Activated naive CD4-positive, alpha-beta T cell treated with anti-CD3 and anti-CD28 coated beads, Interleukin-2, amount 50 U/mL, for 24 hours (primary cell): Measurements from ENCODE around the gene CDC42SE2.
"Not testable (repeated sequence)": the region's sequence is repeated elsewhere in the genome, so short reads cannot be mapped to it uniquely, and the experiment has no call there.

ENCODE experiments used
- H3K27ac Mint-ChIP-seq: one replicate; pipeline ENCODE4 v1.8.0; 2021; ENCODE audit warnings: mild to moderate bottlenecking, mixed read lengths
- H3K27me3 Mint-ChIP-seq: one replicate; pipeline ENCODE4 v1.8.0; 2021; ENCODE audit warnings: mixed read lengths
- H3K36me3 Mint-ChIP-seq: one replicate; pipeline ENCODE4 v1.8.0; 2021; ENCODE audit warnings: mixed read lengths
- H3K4me1 Mint-ChIP-seq: one replicate; pipeline ENCODE4 v1.8.0; 2021; ENCODE audit warnings: mixed read lengths
- H3K4me3 Mint-ChIP-seq: one replicate; pipeline ENCODE4 v1.8.0; 2021; ENCODE audit warnings: mild to moderate bottlenecking, mixed read lengths
- H3K9me3 Mint-ChIP-seq: one replicate; pipeline ENCODE4 v1.8.0; 2021; ENCODE audit warnings: mixed read lengths

The CDC42SE2 gene

GRCh38 chr5:131377785-131378325 lies 114.0 kb downstream of the CDC42SE2 start:
- Mint-ChIP-seq H3K4me3 (peak overlapping the region; percentile 53), H3K27ac (peak overlapping the region; percentile 98), H3K4me1 (peaks cover 90% of the 10 kb centered on the region), H3K9me3 (peaks cover 5% of the 10 kb centered on the region), H3K36me3 (peaks cover 25% of the 10 kb centered on the region), H3K27me3 (no peaks in the 10 kb centered on the region)

- peaks cover 18% of the 10 kb centered on the region for H3K36me3 Mint-ChIP-seq
- peak overlapping the region; percentile 100 for H3K27ac Mint-ChIP-seq
- no peaks in the 10 kb centered on the region for H3K27me3 Mint-ChIP-seq
- peak overlapping the region; percentile 67 for H3K4me3 Mint-ChIP-seq
- peaks cover 5% of the 10 kb centered on the region for H3K9me3 Mint-ChIP-seq
- peaks cover 90% of the 10 kb centered on the region for H3K4me1 Mint-ChIP-seq
These were observed 115.1 kb downstream of the CDC42SE2 start for GRCh38 chr5:131378721-131379541.

- peaks cover 93% of the 10 kb centered on the region for H3K4me1 Mint-ChIP-seq
- peaks cover 5% of the 10 kb centered on the region for H3K9me3 Mint-ChIP-seq
- H3K4me3 Mint-ChIP-seq = peak overlapping the region; percentile 55
- no peaks in the 10 kb centered on the region for H3K27me3 Mint-ChIP-seq
- peak overlapping the region; percentile 100 for H3K27ac Mint-ChIP-seq
- peaks cover 17% of the 10 kb centered on the region for H3K36me3 Mint-ChIP-seq
These were observed 115.9 kb downstream of the CDC42SE2 start for GRCh38 chr5:131379723-131380122.

GRCh38 chr5:131380238-131380637 lies 116.4 kb downstream of the CDC42SE2 start:
- not testable (repeated sequence) for H3K9me3 Mint-ChIP-seq, H3K27me3 Mint-ChIP-seq
- Mint-ChIP-seq H3K36me3 (peaks cover 21% of the 10 kb centered on the region), H3K4me1 (peaks cover 93% of the 10 kb centered on the region), H3K4me3 (peak overlapping the region; percentile 42), H3K27ac (peak overlapping the region; percentile 100)

GRCh38 chr5:131381021-131381420 lies 117.2 kb downstream of the CDC42SE2 start:
- Mint-ChIP-seq H3K4me1 (peaks cover 93% of the 10 kb centered on the region), H3K36me3 (peaks cover 23% of the 10 kb centered on the region), H3K9me3 (peaks cover 5% of the 10 kb centered on the region), H3K4me3 (peak overlapping the region; percentile 66), H3K27me3 (no peaks in the 10 kb centered on the region), H3K27ac (peak overlapping the region; percentile 100)

GRCh38 chr5:131381777-131382176 lies 117.9 kb downstream of the CDC42SE2 start:
- peaks cover 95% of the 10 kb centered on the region for H3K4me1 Mint-ChIP-seq
- peak overlapping the region; percentile 76 for H3K4me3 Mint-ChIP-seq
- H3K9me3 Mint-ChIP-seq = peaks cover 5% of the 10 kb centered on the region
- H3K36me3 Mint-ChIP-seq = peaks cover 21% of the 10 kb centered on the region
- peak overlapping the region; percentile 100 for H3K27ac Mint-ChIP-seq
- H3K27me3 Mint-ChIP-seq = no peaks in the 10 kb centered on the region

GRCh38 chr5:131382407-131383395 lies 118.8 kb downstream of the CDC42SE2 start:
- peaks cover 22% of the 10 kb centered on the region for H3K36me3 Mint-ChIP-seq
- peaks cover 93% of the 10 kb centered on the region for H3K4me1 Mint-ChIP-seq
- H3K27ac Mint-ChIP-seq = peak overlapping the region; percentile 100
- peaks cover 5% of the 10 kb centered on the region for H3K9me3 Mint-ChIP-seq
- H3K27me3 Mint-ChIP-seq = no peaks in the 10 kb centered on the region
- peak overlapping the region; percentile 76 for H3K4me3 Mint-ChIP-seq

GRCh38 chr5:131384173-131384572 lies 120.3 kb downstream of the CDC42SE2 start:
- Mint-ChIP-seq H3K4me3 (peak overlapping the region; percentile 63), H3K27ac (peak overlapping the region; percentile 100), H3K9me3 (peaks cover 5% of the 10 kb centered on the region), H3K36me3 (peaks cover 22% of the 10 kb centered on the region), H3K4me1 (peaks cover 90% of the 10 kb centered on the region), H3K27me3 (no peaks in the 10 kb centered on the region)

GRCh38 chr5:131384616-131385214 lies 120.9 kb downstream of the CDC42SE2 start:
- Mint-ChIP-seq H3K36me3 (peaks cover 23% of the 10 kb centered on the region), H3K27me3 (no peaks in the 10 kb centered on the region), H3K4me1 (peaks cover 89% of the 10 kb centered on the region), H3K4me3 (peak overlapping the region; percentile 59), H3K27ac (peak overlapping the region; percentile 100), H3K9me3 (peaks cover 5% of the 10 kb centered on the region)

GRCh38 chr5:131386124-131386523 lies 122.3 kb downstream of the CDC42SE2 start:
- Mint-ChIP-seq H3K36me3 (peaks cover 25% of the 10 kb centered on the region), H3K4me1 (peaks cover 89% of the 10 kb centered on the region), H3K9me3 (no peaks in the 10 kb centered on the region), H3K27ac (peak overlapping the region; percentile 100), H3K4me3 (no peak overlapping the region), H3K27me3 (no peaks in the 10 kb centered on the region)

GRCh38 chr5:131386779-131387178 lies 122.9 kb downstream of the CDC42SE2 start:
- peaks cover 85% of the 10 kb centered on the region for H3K4me1 Mint-ChIP-seq
- H3K9me3 Mint-ChIP-seq = no peaks in the 10 kb centered on the region
- H3K27ac Mint-ChIP-seq = peak overlapping the region; percentile 100
- no peak overlapping the region for H3K4me3 Mint-ChIP-seq
- H3K27me3 Mint-ChIP-seq = no peaks in the 10 kb centered on the region
- peaks cover 25% of the 10 kb centered on the region for H3K36me3 Mint-ChIP-seq

- Mint-ChIP-seq H3K4me3 (peak overlapping the region; percentile 51), H3K9me3 (no peaks in the 10 kb centered on the region), H3K27ac (peak overlapping the region; percentile 88), H3K27me3 (no peaks in the 10 kb centered on the region), H3K4me1 (peaks cover 85% of the 10 kb centered on the region), H3K36me3 (peaks cover 27% of the 10 kb centered on the region)
These were observed 123.4 kb downstream of the CDC42SE2 start for GRCh38 chr5:131387255-131387654.

- Mint-ChIP-seq H3K4me3 (peak overlapping the region; percentile 63), H3K27ac (peak overlapping the region; percentile 98), H3K27me3 (no peaks in the 10 kb centered on the region), H3K4me1 (peaks cover 85% of the 10 kb centered on the region), H3K9me3 (no peaks in the 10 kb centered on the region), H3K36me3 (peaks cover 37% of the 10 kb centered on the region)
These were observed 125.4 kb downstream of the CDC42SE2 start for GRCh38 chr5:131389096-131389868.

GRCh38 chr5:131389869-131390265 lies 126.0 kb downstream of the CDC42SE2 start:
- H3K36me3 Mint-ChIP-seq = peaks cover 37% of the 10 kb centered on the region
- no peaks in the 10 kb centered on the region for H3K9me3 Mint-ChIP-seq
- peaks cover 81% of the 10 kb centered on the region for H3K4me1 Mint-ChIP-seq
- peak overlapping the region; percentile 40 for H3K4me3 Mint-ChIP-seq
- no peaks in the 10 kb centered on the region for H3K27me3 Mint-ChIP-seq
- peak overlapping the region; percentile 98 for H3K27ac Mint-ChIP-seq
